ENCODE data around the gene TYK2.

DNA sequence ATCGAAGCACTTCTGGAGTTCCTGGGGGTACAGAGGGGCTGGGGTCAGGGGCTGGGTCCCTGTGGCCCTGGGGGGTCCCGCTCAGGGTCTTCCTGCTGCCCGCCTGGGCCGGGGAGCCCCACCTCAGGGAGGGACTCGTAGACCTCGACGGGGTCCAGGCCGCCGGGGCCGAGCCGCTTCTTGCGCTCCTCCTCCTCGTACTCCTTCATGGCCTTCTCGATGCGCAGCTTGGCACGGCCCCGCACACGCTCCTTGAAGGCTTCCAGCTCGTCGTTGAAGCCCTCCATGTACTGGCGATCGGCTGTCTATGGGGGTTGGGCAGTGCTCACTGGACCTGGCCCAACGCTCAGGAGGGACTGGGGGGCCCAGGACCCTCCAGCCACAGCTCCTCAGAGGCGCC, 12.8 kb upstream of the TYK2 start:
- TF ChIP-seq, protein P1, sequence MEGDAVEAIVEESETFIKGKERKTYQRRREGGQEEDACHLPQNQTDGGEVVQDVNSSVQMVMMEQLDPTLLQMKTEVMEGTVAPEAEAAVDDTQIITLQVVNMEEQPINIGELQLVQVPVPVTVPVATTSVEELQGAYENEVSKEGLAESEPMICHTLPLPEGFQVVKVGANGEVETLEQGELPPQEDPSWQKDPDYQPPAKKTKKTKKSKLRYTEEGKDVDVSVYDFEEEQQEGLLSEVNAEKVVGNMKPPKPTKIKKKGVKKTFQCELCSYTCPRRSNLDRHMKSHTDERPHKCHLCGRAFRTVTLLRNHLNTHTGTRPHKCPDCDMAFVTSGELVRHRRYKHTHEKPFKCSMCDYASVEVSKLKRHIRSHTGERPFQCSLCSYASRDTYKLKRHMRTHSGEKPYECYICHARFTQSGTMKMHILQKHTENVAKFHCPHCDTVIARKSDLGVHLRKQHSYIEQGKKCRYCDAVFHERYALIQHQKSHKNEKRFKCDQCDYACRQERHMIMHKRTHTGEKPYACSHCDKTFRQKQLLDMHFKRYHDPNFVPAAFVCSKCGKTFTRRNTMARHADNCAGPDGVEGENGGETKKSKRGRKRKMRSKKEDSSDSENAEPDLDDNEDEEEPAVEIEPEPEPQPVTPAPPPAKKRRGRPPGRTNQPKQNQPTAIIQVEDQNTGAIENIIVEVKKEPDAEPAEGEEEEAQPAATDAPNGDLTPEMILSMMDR (IDR thresholded peaks at IDR 0.05): no peak
- TF ChIP-seq EP300 (IDR thresholded peaks at IDR 0.05) (no peak), POLR2A (IDR thresholded peaks at IDR 0.05) (no peak)

Measured in tibial nerve (tissue), 4 donors.